Astrocyte of the cerebellum (primary cell): ENCODE results near the gene RPRD1A.

Source experiments
- DNase-seq: peaks from one replicate; pipeline ENCODE4 v3.0.0-alpha.2; 2011; ENCODE audit warnings: low read depth
- H3K4me3 ChIP-seq: 2 replicates; pipeline ENCODE4 v1.5.1; 2011; ENCODE audit warnings: mild to moderate bottlenecking, low read depth, low read length, moderate library complexity
- CTCF ChIP-seq: IDR thresholded peaks from 2 replicates; pipeline ENCODE4 v1.5.1; 2012; ENCODE audit warnings: low read length, low read depth, moderate library complexity, mild to moderate bottlenecking; ENCODE audit errors: missing control alignments
- in situ Hi-C: cut with HindIII; loops from 2 replicates; pipeline ENCODE4 v1.10.0; 2017; ENCODE audit warnings: low sequenced_read_pairs

The RPRD1A gene

GRCh38 chr18:36047521-36047920, 19.8 kb downstream of the RPRD1A start:
- TF ChIP-seq CTCF, result no peak
- in situ Hi-C loops, result no loop called here
- DNase-seq, result no peak
- no peak overlapping the region for H3K4me3 ChIP-seq

DNA sequence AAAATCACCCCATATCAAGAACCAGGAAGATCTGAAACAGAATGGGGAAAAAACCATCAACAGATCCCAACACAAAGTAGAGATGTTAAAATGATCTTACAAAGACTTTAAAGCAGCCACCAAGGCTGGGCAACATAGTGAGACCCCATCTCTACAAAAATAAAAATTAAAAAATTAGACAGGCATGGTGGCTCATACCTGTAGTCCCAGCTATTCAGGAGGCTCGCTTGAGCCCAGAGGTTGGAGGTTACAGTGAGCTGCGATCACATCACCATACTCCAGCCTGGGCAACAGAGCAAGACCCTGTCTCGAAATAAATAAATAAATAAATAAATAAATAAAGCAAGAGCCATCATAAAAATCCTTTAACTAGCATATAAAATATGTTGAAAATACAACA, 20.5 kb downstream of the RPRD1A start:
- no peak overlapping the region for H3K4me3 ChIP-seq
- in situ Hi-C loops, result no loop called here
- TF ChIP-seq CTCF, result no peak
- no peak for DNase-seq

- DNase-seq, result no peak
- TF ChIP-seq CTCF, result no peak
- in situ Hi-C loops, result no loop called here
Observed at GRCh38 chr18:36045241-36045991, 21.9 kb downstream of the RPRD1A start.

DNA sequence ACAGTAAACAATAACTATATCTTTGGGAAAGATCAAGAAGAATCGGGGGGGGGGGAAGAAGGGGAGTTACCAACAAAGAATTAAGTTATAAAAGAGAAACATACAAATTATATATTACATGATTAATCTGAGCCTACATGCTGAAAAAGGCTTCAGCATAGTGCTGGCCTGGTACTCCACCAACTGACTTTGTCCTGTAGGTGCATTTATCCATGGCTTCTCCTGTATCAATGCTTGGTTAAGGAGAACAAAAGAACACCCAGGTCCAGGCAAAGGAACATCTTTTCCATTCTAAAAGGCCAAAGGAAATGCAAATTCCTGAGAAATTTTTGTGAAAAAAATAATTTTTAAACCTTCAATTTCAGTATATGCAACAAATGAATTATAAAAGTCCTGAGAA, 24.2 kb downstream of the RPRD1A start:
- no peak for TF ChIP-seq CTCF
- in situ Hi-C loops, result no loop called here
- DNase-seq, result no peak
- H3K4me3 ChIP-seq, result no peak overlapping the region

More at GRCh38 chr18:36045241-36045991, 21.9 kb downstream of the RPRD1A start:
- no peak overlapping the region for H3K4me3 ChIP-seq

DNA sequence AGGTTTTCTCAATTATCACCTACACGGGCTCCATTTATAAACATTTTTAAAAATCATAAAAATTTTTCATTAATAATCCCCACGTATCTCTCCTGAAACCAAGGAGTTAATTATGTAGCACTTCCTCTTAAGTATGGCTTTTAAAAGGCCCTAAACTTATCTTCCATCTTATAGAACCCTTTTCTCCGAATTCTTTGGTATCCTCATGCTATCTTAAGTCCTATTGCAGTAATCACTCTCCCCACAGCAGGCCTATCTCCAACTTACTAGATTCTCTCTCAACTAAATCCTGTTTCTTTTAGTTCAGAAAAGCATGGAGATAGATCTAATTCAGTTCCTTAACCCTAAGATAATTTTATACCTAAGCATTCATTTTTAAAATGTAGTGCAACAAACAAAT, 26.2 kb downstream of the RPRD1A start:
- H3K4me3 ChIP-seq, result no peak overlapping the region
- in situ Hi-C loops, result no loop called here
- DNase-seq, result no peak
- TF ChIP-seq CTCF, result no peak

GRCh38 chr18:36038102-36038663, 29.2 kb downstream of the RPRD1A start:
- no peak for TF ChIP-seq CTCF
- in situ Hi-C loops, result no loop called here
- no peak for DNase-seq
- H3K4me3 ChIP-seq, result no peak overlapping the region
